Non-pigmented ciliary epithelial cell (primary cell): ENCODE measurements around the gene SGSH.
"Not testable (repeated sequence)": the region's sequence is repeated elsewhere in the genome, so short reads cannot be mapped to it uniquely, and the experiment has no call there.

Experiments
- DNase-seq: peaks from one replicate; pipeline ENCODE4 v3.0.0-alpha.2; 2010; ENCODE audit warnings: low read depth

Gene SGSH

DNA sequence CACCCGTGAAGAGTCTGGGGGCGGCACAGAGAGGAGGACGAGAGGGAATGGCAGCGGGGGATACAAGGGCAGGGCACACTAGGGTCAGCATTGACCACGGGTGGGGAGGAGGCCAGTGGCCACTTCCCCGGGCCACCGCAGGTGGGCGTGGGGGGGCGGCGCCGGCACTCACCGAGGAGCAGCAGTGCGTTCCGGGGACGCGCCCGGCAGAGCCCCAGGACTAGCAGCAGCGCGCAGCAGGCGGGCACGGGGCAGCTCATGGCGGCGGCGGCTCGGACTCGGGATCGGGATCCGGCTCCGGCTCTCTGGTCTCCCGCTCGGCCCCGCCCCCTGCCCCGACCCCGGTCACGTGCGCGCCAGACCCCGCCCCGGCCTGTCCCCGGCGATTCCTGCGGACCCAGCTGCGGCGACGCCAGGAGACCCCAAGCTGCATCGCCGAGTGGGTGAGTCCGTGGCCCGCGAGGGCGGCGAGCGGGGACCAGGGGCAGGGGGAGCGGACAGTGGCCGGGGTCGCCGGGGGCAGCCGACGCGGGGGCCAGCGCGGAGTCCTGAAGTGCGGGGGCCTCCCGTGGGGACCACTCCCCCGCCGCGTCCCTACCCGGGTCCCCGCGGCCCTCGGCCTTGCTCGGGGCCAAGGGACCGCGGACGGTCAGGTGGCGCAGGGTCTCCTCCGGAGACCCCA is at the start of gene SGSH, which contains the start of gene SLC26A11:
Gene SGSH (minus strand): TSS at position 280 of the 682 bp plus-strand sequence. CDS start 20 bp downstream, at position 260.
Gene SLC26A11 (plus strand): TSS at position 374 of the 682 bp plus-strand sequence. CDS start 1,134 bp downstream, outside the sequence.
- DNase-seq, result no peak

DNA sequence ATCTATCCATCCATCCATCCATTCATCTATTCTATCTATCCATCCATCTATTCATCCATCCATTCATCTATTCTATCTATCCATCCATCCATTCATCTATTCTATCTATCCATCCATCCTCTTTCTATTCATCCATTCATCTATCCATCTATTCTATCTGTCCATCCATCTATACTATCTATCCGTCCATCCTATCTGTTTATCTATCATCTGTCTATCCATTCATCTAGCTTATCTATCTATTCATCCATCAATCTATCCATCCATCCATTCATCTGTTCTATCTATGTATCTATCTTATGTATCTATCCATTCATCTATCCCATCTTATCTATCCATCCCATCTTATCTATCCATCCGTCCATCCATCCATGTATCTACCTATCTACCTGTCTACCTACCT is 49.3 kb upstream of the SGSH start:
- DNase-seq, result no peak

DNA sequence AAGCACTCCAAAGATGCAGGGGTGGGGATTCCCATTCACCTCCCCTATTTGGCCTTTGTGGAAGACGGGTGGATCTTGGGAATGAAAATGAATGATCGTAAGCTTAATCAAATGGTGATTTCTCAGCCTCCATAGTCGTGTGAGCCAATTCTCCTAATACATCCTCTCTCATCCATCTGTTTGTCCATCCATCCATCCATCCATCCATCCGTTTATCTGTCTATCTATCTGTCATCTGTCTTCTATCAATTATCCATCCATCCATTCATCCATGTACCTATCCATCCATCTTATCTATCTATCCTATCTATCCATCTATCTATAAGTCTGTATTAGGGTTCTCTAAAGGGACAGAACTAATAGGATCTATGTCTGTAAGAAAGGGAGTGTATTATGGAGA is 48.3 kb upstream of the SGSH start:
- no peak for DNase-seq

DNA sequence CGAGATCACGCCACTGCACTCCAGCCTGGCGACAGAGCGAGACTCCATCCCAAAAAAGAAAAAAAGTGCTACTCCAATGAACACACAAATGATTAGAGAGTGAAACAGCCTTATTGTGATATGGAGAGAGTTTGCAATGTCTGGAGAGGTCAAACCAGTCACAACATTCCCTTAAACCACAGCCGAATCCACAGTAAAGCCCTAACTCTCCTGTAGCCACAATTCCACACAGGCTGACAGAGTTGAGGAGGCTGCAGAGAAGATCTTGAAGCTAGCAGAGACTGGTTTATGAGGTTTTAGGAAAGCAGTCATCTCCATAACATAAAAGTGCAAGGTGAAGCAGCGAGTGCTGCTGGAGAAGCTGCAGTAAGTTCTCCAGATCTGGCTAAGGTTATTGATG is 47.3 kb upstream of the SGSH start:
- no peak for DNase-seq

DNA sequence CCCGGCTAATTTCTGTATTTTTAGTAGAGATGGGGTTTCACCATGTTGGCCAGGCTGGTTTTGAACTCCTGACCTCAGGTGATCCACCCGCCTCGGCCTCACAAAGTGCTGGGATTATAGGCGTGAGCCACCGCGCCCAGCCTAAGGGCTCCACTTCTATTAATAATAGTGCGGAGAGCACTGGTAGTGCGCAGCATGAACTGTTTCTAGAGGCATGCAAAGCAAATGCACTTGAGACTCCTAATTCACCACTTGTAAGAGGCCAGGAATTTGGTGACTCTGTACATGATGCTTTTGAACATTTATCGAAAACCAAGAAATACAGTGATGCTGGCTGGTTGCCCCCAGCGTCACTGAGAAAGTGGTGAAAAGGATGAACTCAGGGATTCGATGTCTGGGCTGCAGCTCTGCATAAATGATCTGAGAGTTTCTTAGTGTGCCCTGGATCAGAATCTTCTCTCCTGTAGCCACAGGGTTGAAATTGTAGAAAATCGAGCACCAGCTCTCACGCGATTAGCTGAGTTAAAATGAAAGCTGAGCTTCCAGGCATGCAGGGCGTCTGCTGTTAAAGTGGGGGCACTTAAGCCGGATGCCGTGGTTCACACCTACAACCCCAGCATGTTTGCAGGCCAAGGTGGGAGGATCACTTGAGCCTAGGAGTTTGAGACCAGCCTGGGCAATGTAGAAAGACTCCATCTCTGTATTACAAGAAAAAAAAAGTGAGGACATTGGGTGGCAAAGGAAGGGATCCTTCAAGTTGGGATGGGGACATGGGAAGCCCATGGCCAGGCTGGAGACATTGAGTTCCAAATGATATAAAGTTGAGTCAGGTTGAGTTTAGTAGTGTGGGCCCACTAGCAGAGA is 45.3 kb upstream of the SGSH start:
- no peak for DNase-seq

DNA sequence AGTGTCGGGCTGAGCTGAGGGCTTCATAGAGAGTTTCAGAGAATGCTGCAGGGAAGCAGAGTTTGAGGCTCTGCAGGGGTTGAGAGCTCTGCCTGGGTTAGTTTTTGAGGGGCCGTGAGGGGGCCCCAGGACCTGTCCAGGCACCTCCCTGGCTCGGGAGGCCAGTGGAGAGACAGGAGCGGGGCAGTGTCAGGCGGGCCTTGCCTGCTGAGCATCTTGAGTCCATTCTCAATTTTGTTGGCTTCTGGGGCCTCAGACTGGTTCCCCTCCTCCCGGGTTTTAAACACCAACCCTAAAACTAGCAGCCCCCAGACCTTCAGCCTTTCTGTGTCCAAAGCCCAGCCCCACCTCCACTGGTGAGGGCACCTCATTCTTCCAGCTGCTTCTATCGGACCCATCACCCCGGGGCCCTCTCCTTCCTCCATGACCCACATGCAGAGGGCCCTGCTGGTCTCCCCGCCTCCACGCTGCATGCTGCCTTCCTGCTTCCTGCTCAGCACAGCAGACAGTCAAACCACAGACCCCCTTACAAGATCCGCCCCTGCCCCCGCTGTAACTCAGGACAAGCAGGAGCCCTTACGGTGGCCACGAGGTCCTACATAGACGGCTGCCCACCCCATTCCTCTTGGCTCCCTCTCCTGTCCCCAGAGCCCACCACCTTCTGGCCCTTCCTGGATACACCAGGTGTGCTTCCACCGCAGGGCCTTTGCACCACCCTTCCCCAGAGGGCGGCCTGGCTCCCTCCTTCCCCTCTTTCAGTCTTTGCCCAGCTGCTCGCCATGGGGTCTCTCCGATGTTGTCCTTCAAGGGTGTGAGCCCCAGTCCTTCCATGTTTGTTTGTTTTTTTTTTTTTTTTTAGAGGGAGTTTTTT is 44.3 kb upstream of the SGSH start:
- no peak for DNase-seq

DNA sequence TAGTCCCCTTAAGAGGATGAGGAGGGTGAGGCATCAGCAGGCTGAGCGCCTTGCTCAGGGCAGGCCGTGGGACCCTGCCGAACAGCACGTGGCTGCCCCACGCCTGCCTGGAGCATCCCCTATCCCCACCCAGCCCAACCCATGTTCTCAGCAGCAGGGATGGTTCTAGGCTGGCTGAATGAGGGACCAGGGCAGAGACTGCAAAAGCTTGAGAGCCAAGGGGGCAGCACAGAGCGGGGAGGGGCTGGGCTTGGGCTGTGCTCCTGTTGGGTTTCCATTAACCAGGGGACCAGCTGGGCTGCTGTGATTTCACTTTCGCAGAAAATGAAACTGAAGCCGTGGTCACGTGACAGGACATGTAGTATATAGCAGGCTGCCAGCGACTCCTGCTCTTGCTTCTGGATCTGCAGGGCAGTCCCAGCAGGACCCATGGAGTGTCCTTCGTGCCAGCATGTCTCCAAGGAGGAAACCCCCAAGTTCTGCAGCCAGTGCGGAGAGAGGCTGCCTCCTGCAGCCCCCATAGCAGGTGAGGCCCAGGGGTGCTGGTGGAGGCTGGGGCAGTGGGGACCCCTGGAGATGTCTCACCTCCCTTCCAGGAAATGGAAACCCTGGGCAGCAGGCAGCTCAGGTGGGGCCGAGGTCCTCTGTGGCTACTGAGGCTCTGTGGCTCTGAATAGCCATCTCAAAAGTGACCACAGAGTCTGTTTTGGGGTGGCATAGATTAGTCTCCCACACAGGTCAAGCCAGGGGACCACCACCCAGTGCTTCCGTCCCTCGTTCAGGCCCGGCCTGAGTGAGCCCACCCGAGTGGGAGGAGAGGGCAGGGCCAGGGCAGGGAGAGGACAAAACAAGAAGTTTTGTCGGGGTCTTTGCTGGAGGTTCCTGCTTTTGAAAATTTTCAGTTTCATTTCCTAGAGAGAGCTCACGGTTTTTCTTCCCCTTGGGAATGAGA is 43.4 kb upstream of the SGSH start:
- peak; percentile 22 for DNase-seq

DNA sequence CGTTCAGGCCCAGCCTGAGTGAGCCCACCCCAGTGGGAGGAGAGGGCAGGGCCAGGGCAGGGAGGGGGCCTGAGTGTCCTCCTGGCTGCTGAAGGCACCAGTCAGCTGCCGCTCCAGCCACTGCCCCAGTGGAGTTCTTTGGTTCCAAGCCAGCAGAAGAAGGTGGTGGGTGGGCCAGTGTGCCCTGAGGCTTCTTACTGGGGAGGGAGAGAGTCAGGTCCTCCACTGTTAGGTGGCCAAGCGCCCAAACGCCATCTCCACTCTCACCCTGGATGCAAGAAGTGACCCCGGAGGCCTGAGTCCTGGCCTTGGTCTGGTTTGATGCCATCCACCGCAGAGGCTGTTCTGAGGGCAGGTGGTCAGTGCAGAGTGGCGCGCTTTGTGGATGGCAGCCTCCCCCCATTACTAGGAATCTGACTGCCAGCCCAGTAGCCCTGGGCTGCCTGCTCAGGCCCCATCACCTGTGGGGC is 42.7 kb upstream of the SGSH start:
- no peak for DNase-seq

DNA sequence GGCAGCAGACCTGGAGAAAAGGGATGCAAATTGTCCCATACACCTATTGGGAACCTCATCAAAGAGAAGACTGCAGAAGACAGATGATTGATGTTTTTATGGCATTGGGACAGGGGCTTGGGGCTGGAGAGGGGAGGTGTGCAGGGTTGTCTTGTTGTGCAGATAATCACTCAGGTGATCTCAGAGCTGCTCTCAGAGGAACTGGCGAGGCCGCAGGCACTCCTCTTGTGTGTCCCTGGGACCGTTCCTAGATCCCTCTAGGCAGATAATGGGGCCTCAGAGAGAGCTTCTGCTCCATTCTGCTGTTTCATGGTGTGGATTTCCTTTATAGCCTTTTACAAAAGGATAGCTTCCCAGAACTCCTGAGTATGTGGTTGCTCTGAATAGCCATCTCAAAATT is 42.2 kb upstream of the SGSH start:
- no peak for DNase-seq

DNA sequence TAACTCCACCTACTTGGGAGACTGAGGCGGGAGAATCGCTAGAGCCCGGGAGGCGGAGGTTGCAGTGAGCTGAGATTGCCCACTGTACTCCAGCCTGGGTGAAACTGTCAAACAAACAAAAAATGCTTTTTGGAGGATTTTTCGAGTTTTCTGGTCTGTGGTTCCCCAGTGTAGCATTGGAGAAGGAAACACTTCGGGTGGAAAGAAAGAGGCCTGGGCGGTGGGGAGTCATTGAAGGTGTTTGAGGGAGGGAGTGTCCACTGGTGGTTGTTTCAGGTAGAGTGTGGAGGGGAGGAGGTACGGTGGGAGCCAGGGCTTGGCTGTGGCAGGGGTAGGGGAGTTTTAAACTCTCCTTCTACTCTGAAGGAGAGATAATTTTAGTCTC is 41.8 kb upstream of the SGSH start:
- DNase-seq, result no peak

DNA sequence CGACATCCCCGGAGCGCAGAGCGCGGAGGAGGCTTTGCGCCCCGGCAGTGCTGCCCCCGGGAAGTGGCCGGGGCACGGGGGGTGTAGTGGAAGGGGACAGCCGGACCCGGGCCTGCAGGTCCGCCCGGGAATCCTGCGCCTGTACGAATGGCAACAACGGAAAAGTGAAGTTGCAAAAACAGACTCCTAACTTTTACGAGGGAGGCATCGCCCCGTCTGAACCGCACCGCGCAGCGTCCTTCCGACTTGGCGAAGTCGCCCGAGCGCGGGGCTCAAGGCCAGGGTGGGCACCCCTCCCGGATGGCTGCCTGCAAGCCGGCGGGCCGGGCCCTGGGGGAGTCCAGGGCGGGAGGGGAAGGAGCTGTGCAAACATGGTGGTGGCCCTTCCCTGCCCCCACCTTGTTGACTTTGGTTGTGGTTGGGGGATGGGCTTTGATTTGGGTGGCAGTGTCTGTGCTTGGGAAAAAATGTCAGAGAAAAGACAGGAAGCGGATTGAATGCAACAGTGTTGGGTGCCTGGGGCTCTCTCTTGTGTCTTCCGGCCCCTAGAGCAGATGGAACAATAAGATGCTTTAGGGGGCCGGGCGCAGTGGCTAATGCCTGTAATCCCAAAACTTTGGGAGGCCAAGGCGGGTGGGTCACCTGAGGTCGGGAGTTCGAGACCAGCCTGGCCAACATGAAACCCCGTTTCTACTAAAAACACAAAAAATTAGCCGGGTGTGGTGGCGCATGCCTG is 41.2 kb upstream of the SGSH start:
- no peak for DNase-seq

DNA sequence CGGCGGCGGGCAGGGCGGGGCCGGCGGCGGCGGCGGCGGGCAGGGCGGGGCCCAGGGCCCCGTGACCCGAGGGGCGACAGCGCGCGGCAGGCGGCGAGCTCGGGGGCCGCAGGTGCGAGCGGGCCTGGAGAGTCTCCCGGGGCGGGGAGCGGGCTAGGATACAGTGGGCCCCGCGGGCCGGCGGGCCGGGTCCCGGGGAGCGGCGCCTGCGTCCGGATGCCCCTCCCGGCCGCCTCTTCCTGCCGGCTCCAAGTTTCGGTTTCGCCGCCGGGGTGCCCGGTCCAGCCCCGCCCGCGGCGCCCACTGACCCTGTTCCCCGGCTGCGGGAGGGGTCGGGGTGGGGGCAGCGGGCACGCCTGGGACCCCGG is 40.6 kb upstream of the SGSH start, which contains the start of gene RNF213:
Gene RNF213 (plus strand): TSS at position 62 of the 368 bp plus-strand sequence. CDS start 2,830 bp downstream, outside the sequence.
- DNase-seq, result no peak

DNA sequence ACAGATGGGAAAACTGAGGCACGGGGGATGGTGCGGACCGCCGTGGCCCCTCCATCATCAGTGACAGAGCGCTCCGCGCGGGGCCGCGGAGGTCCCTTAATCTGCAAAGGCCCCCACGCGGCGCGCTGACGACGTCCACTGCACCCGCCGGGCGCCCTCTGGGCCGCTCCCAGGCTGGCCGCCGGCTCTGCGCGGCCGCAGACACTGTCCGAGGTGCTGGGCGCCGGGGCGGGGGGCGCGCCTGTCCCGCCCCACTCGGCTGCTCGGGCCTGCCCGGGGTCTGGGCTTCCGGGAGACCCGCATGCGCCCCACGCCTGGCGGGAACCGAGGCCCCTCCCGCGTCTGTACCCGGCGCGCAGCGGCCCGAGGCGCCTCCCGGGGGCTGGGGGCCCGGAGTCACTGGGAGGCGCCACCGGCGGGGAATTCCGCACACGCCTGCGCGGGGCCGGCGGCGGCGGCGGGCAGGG is 40.0 kb upstream of the SGSH start:
- no peak for DNase-seq

DNA sequence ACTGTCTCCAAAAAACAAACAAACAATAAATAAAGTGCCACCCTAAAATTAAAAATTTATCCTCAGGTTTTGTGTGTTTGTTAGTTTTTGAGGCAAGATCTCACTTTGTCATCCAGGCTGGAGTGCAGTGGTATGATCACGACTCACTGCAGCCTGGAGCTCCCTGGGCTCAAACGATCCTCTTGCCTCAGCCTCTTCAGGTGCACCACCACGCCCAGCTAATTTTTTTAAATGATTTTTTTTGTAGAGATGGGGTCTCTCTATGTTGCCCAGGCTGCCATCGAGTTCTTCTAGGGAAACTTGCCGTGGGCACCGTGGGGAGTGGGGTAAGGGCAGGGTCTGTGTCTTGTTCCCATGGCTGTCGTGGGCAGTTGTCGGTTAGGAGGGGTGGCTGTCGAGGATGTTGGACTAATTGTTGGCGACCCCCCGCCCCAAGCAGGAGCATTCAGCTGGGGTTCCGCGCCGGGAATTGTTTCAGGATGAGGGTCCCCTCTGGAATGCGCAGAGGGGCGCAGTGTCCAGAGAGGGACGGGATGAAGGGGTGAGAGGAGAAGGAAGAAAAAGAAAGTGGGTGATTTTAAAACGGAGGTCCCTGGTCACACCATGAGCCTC is 39.4 kb upstream of the SGSH start:
- DNase-seq, result no peak

DNA sequence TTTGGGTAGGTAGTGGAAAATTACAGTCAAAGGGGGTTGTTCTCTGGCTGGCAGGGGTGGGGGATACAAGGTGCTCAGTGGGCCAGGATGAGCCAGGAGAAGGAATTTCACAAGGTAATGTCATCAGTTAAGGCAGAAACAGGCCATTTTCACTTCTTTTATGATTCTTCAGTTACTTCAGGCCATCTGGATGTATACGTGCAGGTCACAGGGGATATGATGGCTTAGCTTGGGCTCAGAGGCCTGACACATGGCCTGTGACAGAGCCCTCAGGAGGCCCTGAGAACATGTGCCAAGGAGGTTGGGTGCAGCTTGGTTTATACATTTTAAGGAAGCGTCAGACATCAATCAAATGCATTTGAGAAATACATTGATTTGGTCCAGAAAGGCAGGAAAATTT is 38.2 kb upstream of the SGSH start:
- not testable (repeated sequence) for DNase-seq

DNA sequence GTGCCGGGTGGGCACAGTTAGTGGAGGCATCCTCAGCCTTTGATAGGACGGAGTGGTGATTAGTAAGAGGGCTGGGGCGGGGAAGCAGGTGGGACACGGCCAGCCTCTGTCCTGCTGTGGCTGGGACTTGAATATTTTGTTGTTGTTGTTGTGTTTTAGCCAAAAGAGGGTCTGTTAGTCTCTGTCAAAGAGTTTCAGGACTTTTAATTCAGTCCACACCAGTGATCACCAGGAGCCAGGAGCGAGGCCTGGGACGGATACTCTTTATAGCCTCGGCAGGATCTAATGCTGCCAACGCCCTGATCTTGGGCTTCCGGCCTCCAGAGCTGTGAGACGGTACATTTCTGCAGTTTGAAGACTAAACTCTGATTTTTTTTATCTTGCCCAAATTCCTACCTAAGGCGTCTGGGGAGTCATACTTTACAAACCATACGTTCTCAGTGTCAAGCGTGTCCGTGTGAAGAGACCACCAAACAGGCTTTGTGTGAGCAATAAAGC is 37.6 kb upstream of the SGSH start:
- no peak for DNase-seq

DNA sequence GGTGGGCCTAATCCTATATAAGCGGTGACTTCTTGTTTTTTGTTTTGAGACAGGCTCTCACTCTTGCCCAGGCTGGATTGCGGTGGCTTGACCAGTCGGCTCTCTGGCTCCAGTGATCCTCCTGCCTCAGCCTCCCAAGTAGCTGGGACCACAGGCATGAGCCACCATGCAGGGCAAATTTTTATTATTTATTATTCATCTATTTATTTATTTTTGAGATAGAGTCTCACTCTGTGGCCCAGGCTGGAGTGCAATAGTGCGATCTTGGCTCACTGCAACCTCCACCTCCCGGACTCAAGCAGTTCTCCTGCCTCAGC is 35.9 kb upstream of the SGSH start:
- no peak for DNase-seq

DNA sequence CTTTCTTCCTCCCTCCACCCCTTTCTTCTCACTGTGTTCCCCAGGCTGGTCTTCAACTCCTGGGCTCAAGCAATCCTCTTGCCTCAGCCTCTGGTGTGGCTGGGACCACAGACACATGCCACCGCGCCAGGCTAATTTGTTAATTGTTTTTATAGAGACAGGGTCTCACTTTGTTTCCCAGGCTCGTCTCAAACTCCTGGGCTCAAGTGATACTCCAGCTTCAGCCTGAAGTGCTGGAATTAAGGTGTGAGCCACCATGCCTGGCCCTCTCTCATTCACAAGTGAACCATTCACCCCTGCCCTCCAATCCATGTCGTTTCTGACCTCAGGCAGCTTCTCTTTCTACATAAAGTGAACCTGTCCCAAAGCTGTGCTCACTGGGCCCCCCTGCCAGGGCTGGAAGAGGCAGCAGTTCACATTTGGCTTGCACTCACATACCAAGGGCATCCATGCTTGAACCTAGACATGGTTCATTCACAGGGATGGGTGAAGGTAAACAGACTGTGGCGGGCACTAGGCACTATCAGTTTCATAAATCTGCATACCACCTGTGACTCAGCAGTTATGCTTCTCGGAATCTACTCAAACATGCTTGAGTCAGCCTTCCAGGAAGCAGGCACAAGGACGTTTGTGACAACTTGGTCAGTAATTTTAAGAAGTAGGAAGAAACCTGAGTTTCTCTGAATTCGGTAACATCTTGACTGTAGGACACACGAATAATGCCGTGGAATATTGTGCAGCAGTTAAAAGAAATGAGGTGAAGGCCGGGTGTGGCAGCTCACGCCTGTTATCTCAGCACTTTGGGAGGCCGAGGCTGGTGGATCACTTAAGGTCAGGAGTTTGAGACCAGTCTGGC is 34.5 kb upstream of the SGSH start:
- DNase-seq, result peak; percentile 74
